Activated CD4-positive, alpha-beta T cell treated with anti-CD3 and anti-CD28 coated beads, Interleukin-2, Interleukin-4, amounts not matched to agents 100 ng/mL and 50 ng/mL, durations not matched to agents 16 hours and 8 hours (primary cell): Measurements from ENCODE around the gene CAMSAP1.
A peak's percentile ranks its signal among the peaks of the same experiment; 100 is the strongest.
"Not testable (repeated sequence)": the region's sequence is repeated elsewhere in the genome, so short reads cannot be mapped to it uniquely, and the experiment has no call there.

Experiments used
- DNase-seq: peaks from one replicate; pipeline ENCODE4 v3.0.0-alpha.2; 2020; ENCODE audit warnings: low spot score

Gene CAMSAP1

GRCh38 chr9:135920973-135921585 lies 13.7 kb upstream of the CAMSAP1 start:
- DNase-seq = no peak

GRCh38 chr9:135920256-135920930 lies 13.0 kb upstream of the CAMSAP1 start:
- no peak for DNase-seq

- no peak for DNase-seq
These were observed 12.1 kb upstream of the CAMSAP1 start for GRCh38 chr9:135919318-135919890.

- DNase-seq = not testable (repeated sequence)
These were observed 8.9 kb upstream of the CAMSAP1 start for GRCh38 chr9:135916227-135916626.

- DNase-seq = no peak
These were observed 7.6 kb upstream of the CAMSAP1 start for GRCh38 chr9:135914921-135915320.

GRCh38 chr9:135911233-135911632 lies 3.9 kb upstream of the CAMSAP1 start:
- not testable (repeated sequence) for DNase-seq

GRCh38 chr9:135910757-135911156 lies 3.4 kb upstream of the CAMSAP1 start:
- no peak for DNase-seq

GRCh38 chr9:135910216-135910615 lies 2.9 kb upstream of the CAMSAP1 start:
- no peak for DNase-seq

GRCh38 chr9:135909371-135909770 lies 2.0 kb upstream of the CAMSAP1 start:
- DNase-seq = no peak

GRCh38 chr9:135908754-135909204 lies 1.4 kb upstream of the CAMSAP1 start:
- no peak for DNase-seq

GRCh38 chr9:135908093-135908753 lies 877 bp upstream of the CAMSAP1 start:
- no peak for DNase-seq

GRCh38 chr9:135907006-135907430 lies 328 bp downstream of the CAMSAP1 start:
- no peak for DNase-seq

GRCh38 chr9:135906291-135907005 lies 898 bp downstream of the CAMSAP1 start:
- no peak for DNase-seq

- peak; percentile 48 for DNase-seq
These were observed 1.7 kb downstream of the CAMSAP1 start for GRCh38 chr9:135905380-135906258.

GRCh38 chr9:135903786-135904520 lies 3.4 kb downstream of the CAMSAP1 start:
- DNase-seq = no peak

GRCh38 chr9:135903358-135903656 lies 4.0 kb downstream of the CAMSAP1 start:
- DNase-seq = no peak

- no peak for DNase-seq
These were observed 4.5 kb downstream of the CAMSAP1 start for GRCh38 chr9:135902655-135903357.

- DNase-seq = no peak
These were observed 5.5 kb downstream of the CAMSAP1 start for GRCh38 chr9:135901826-135902225.

- DNase-seq = no peak
These were observed 6.2 kb downstream of the CAMSAP1 start for GRCh38 chr9:135901031-135901758.
